NT2/D1 (cell line): Measurements from ENCODE around the gene SYNPR.

Experiments
- DNase-seq: peaks from one replicate; pipeline ENCODE4 v3.0.0-alpha.2; 2011; ENCODE audit warnings: low read depth, low spot score
- H3K27me3 ChIP-seq: 2 replicates; pipeline ENCODE4 v1.6.0; 2011; ENCODE audit warnings: mild to moderate bottlenecking; ENCODE audit not compliant: insufficient read length, insufficient read depth
- H3K36me3 ChIP-seq: 2 replicates; pipeline ENCODE4 v1.6.1; 2011; ENCODE audit warnings: mild to moderate bottlenecking, low read length, mixed read lengths; ENCODE audit not compliant: insufficient read depth, insufficient read length
- H3K4me1 ChIP-seq: 2 replicates; pipeline ENCODE4 v1.5.1; 2011; ENCODE audit not compliant: insufficient read depth, insufficient read length
- H3K4me3 ChIP-seq: 2 replicates; pipeline ENCODE4 v1.5.1; 2011; ENCODE audit warnings: low read depth; ENCODE audit not compliant: insufficient read length
- H3K9ac ChIP-seq: 2 replicates; pipeline ENCODE4 v1.6.0; 2011; ENCODE audit warnings: low read depth; ENCODE audit not compliant: insufficient read length
- H3K9me3 ChIP-seq: 2 replicates; pipeline ENCODE4 v1.5.1; 2011; ENCODE audit warnings: mild to moderate bottlenecking, low read length; ENCODE audit not compliant: insufficient read depth
- SUZ12 ChIP-seq: IDR thresholded peaks from 2 replicates; pipeline ENCODE4 v1.6.1; 2011; ENCODE audit not compliant: insufficient read length, insufficient read depth; ENCODE audit errors: extremely low read depth
- YY1 ChIP-seq: IDR thresholded peaks from 2 replicates; pipeline ENCODE4 v1.6.1; 2011; ENCODE audit not compliant: insufficient read length, insufficient read depth
- ZNF274 ChIP-seq: IDR thresholded peaks from 2 replicates; pipeline ENCODE4 v1.6.1; 2011; ENCODE audit warnings: mild to moderate bottlenecking, low read depth, low read length

SYNPR gene

DNA sequence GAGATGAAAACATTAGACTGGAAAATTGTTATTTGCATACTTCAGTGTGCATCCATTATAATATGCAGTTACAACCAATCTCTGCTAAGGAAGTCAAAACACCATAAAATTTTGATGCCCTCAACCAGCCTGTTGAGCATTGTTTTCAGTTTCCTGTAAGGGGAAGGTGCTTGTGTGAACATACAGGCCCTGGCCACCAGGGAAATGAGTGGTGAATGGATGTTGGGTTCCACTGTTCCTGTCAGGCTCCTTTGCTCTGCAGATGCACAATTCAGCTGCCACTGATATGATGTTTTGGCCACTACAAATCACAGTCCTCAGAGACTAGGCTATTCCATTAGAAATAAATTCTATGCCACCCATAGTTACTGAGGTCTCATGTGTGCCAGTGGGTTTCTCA lies 184.6 kb downstream of the SYNPR start:
- no peaks in the 10 kb centered on the region for H3K27me3 ChIP-seq
- no peaks in the 10 kb centered on the region for H3K36me3 ChIP-seq
- H3K4me3 ChIP-seq: no peak overlapping the region
- no peaks in the 10 kb centered on the region for H3K9me3 ChIP-seq
- no peak overlapping the region for H3K9ac ChIP-seq
- no peaks in the 10 kb centered on the region for H3K4me1 ChIP-seq
- TF ChIP-seq YY1 (no peak), SUZ12 (no peak), ZNF274 (no peak)
- DNase-seq: no peak

- Histone ChIP-seq H3K27me3 (no peaks in the 10 kb centered on the region), H3K36me3 (no peaks in the 10 kb centered on the region), H3K4me3 (no peak overlapping the region), H3K9me3 (no peaks in the 10 kb centered on the region), H3K9ac (no peak overlapping the region), H3K4me1 (no peaks in the 10 kb centered on the region)
- TF ChIP-seq ZNF274: no peak
- no peak for TF ChIP-seq SUZ12
- no peak for TF ChIP-seq YY1
- DNase-seq: no peak
Measured at GRCh38 chr3:63467392-63467791, 189.3 kb downstream of the SYNPR start.

- Histone ChIP-seq H3K9me3 (no peaks in the 10 kb centered on the region), H3K4me3 (no peak overlapping the region), H3K9ac (no peak overlapping the region), H3K27me3 (no peaks in the 10 kb centered on the region), H3K36me3 (no peaks in the 10 kb centered on the region), H3K4me1 (no peaks in the 10 kb centered on the region)
- DNase-seq: no peak
- TF ChIP-seq YY1 (no peak), SUZ12 (no peak), ZNF274 (no peak)
Measured at GRCh38 chr3:63470745-63471144, 192.6 kb downstream of the SYNPR start.

DNA sequence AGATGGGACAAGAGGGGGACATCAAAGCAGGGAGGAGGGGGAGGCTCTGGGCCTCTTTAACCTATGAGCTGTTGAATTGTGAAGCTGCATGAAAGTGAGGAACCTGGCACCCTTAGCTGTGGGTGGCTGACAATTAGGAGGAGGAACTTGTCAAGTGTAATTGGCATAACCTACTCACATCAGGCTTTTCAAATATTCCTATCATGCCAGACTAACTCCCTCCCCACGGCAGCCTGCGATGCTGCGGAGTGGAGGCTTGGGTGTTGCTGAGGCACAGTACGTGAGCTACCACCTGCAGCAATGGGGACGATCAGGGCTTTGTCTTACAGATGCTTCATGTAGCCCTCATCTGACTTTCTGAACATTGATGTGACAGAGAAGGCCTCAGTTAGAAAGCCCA lies 193.7 kb downstream of the SYNPR start:
- Histone ChIP-seq H3K27me3 (no peaks in the 10 kb centered on the region), H3K9ac (no peak overlapping the region), H3K4me1 (no peaks in the 10 kb centered on the region), H3K36me3 (no peaks in the 10 kb centered on the region), H3K9me3 (no peaks in the 10 kb centered on the region), H3K4me3 (no peak overlapping the region)
- DNase-seq: no peak
- TF ChIP-seq SUZ12: no peak
- no peak for TF ChIP-seq YY1
- no peak for TF ChIP-seq ZNF274

DNA sequence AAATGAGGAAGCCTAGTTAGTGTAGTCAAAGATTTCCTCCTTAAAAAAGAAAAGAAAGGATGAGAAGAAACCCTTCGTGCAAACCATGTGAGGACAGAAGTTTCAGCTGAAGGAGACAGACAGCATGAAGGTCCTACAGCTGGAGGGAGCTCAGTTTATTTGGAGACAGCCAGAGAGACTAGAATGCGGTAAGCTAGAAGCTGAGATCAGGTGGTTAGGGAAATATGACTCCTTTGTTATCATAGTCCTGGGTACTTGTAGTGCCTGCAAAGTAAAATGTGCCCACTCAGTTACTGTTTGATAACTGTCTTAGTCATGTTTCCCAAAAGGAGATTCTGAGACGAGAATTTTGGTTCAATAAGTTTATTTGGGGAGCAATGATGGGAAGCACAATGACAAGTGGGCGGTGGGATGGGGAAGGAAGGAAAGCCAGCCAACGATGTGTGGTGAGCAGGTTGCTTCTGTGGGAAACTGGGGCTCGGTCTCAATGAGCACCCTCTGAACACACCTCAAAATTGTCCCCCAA lies 195.6 kb downstream of the SYNPR start:
- Histone ChIP-seq H3K4me3 (no peak overlapping the region), H3K36me3 (no peaks in the 10 kb centered on the region), H3K27me3 (no peaks in the 10 kb centered on the region), H3K9me3 (no peaks in the 10 kb centered on the region), H3K4me1 (no peaks in the 10 kb centered on the region), H3K9ac (no peak overlapping the region)
- TF ChIP-seq SUZ12: no peak
- no peak for DNase-seq

GRCh38 chr3:63474828-63475518 lies 196.9 kb downstream of the SYNPR start:
- Histone ChIP-seq H3K27me3 (no peaks in the 10 kb centered on the region), H3K9ac (no peak overlapping the region), H3K4me3 (no peak overlapping the region), H3K4me1 (no peaks in the 10 kb centered on the region), H3K9me3 (no peaks in the 10 kb centered on the region), H3K36me3 (no peaks in the 10 kb centered on the region)
- no peak for TF ChIP-seq ZNF274
- no peak for TF ChIP-seq YY1
- TF ChIP-seq SUZ12: no peak
- no peak for DNase-seq

- Histone ChIP-seq H3K4me3 (no peak overlapping the region), H3K36me3 (no peaks in the 10 kb centered on the region), H3K4me1 (no peaks in the 10 kb centered on the region), H3K9ac (no peak overlapping the region), H3K27me3 (no peaks in the 10 kb centered on the region), H3K9me3 (no peaks in the 10 kb centered on the region)
- TF ChIP-seq YY1 (no peak), ZNF274 (no peak), SUZ12 (no peak)
- no peak for DNase-seq
Measured at GRCh38 chr3:63477494-63478129, 199.5 kb downstream of the SYNPR start.
